Ascending aorta (tissue), 2 donors: ENCODE measurements around the gene OR4A15. TPM values are rescaled to one million over a fixed set of nuclear protein-coding genes. Genes with fewer than 3 reads are reported as not detected.

Experiments
- DNase-seq, 2 donors: peaks; one replicate each; pipeline ENCODE4 v3.0.0-alpha.2; 2019; ENCODE audit warnings: low spot score in 2 of 2
- H3K27ac ChIP-seq, 2 donors: fragments of 200-600 bp; sonication (generic); one replicate each; pipeline ENCODE4 v1.5.1; 2016 to 2017; ENCODE audit warnings: mild to moderate bottlenecking in 1 of 2
- H3K27me3 ChIP-seq: fragments of 200-600 bp; sonication (generic); one replicate; pipeline ENCODE4 v1.5.1; 2017
- H3K36me3 ChIP-seq, 2 donors: fragments of 200-600 bp; sonication (generic); one replicate each; pipeline ENCODE4 v1.5.1; 2016
- H3K4me1 ChIP-seq, 2 donors: fragments of 200-600 bp; sonication (generic); one replicate each; pipeline ENCODE4 v1.5.1; 2016 to 2017; ENCODE audit warnings: mild to moderate bottlenecking in 1 of 2
- H3K4me3 ChIP-seq, 2 donors: fragments of 200-600 bp; sonication (generic); one replicate each; pipeline ENCODE4 v1.5.1; 2016 to 2017; ENCODE audit warnings: mild to moderate bottlenecking in 1 of 2
- H3K9me3 ChIP-seq, 2 donors: fragments of 200-600 bp; sonication (generic); one replicate each; pipeline ENCODE4 v1.5.1; 2016
- CTCF ChIP-seq, 3 experiments: fragments of 200-600 bp in 2 of 3; fragments of 450-650 bp in 1 of 3; sonication (generic) in 2 of 3; IDR thresholded peaks; one replicate each; pipeline ENCODE4 v1.5.1; 2016 to 2019; ENCODE audit warnings: antibody characterized with exemption in 3 of 3, mild to moderate bottlenecking in 1 of 3, moderate library complexity in 1 of 3
- intact Hi-C: fragments of 100-400 bp; cut with DNase I; formaldehyde crosslinking; loops from one replicate; pipeline ENCODE4 v1.15.1; 2023
- total RNA-seq: library from RNA; depleted of rRNA; stranded (reverse); fragments of >200 nt; gene quantifications from one replicate; pipeline ENCODE4 v1.1.0, GENCODE V29; 2016

The OR4A15 gene
- total RNA-seq, 1 donor from 2014 or later: not detected

- Histone ChIP-seq H3K4me1 (no peaks in the 10 kb centered on the region), H3K27ac (no peak overlapping the region), H3K9me3 (no peaks in the 10 kb centered on the region), H3K36me3 (no peaks in the 10 kb centered on the region), H3K27me3 (no peaks in the 10 kb centered on the region), H3K4me3 (no peak overlapping the region)
- no peak for DNase-seq
- no peak for TF ChIP-seq CTCF (IDR thresholded peaks at IDR 0.05)
- intact Hi-C loops: no loop called here
Observed at GRCh38 chr11:55357560-55358184, 10.1 kb upstream of the OR4A15 start.

- Histone ChIP-seq H3K36me3 (no peaks in the 10 kb centered on the region), H3K9me3 (no peaks in the 10 kb centered on the region), H3K27me3 (no peaks in the 10 kb centered on the region), H3K4me3 (no peak overlapping the region), H3K4me1 (no peaks in the 10 kb centered on the region), H3K27ac (no peak overlapping the region)
- TF ChIP-seq CTCF (IDR thresholded peaks at IDR 0.05): no peak
- DNase-seq: no peak
- intact Hi-C loops: no loop called here
Observed at GRCh38 chr11:55401011-55401410, 33.2 kb downstream of the OR4A15 start.

Other genes starting within 250 kb of the OR4A15 start
- not detected for gene TRIM48, start 105.8 kb upstream of the OR4A15 start, total RNA-seq
- gene OR4A16, start 24.8 kb upstream of the OR4A15 start, total RNA-seq: not detected
- not detected for gene OR4C15, start 186.5 kb downstream of the OR4A15 start, total RNA-seq
- not detected for gene OR4C16, start 204.2 kb downstream of the OR4A15 start, total RNA-seq
- gene OR4C11, start 239.7 kb downstream of the OR4A15 start, total RNA-seq: not detected